Left kidney (tissue), 1 donor: ENCODE measurements around the gene SIK2. TPM values are rescaled to one million over a fixed set of nuclear protein-coding genes. Genes with fewer than 3 reads are reported as not detected.

Experiments used
- polyA plus RNA-seq: library from polyadenylated mRNA; unstranded; fragments of 120-200 nt; gene quantifications from one replicate; pipeline ENCODE4 v1.2.1, GENCODE V29; 2013; ENCODE audit not compliant: insufficient read length

SIK2 gene
- polyA plus RNA-seq, 1 donor = 23.4 TPM

Other genes starting within 250 kb of the SIK2 start
- 0.90 TPM for gene POU2AF1, start 223.2 kb upstream of the SIK2 start, polyA plus RNA-seq
- not detected for gene BTG4, start 90.1 kb upstream of the SIK2 start, polyA plus RNA-seq
- 0.28 TPM for gene HOATZ, start 87.7 kb upstream of the SIK2 start, polyA plus RNA-seq
- 7.3 TPM for gene LAYN, start 61.7 kb upstream of the SIK2 start, polyA plus RNA-seq
- 23.7 TPM for gene PPP2R1B, start 163.9 kb downstream of the SIK2 start, polyA plus RNA-seq